GM12878 (cell line): ENCODE results near the gene EXD1. TPM values are rescaled to one million over a fixed set of nuclear protein-coding genes. Genes with fewer than 3 reads are reported as not detected.
A peak's percentile ranks its signal among the peaks of the same experiment; 100 is the strongest.

Experiments
- ATAC-seq: fragments of 200-7000 bp; cut with Tn5 transposase; 3 replicates; pipeline ENCODE4 v1.9.1; 2020; ENCODE audit warnings: mild to moderate bottlenecking, moderate library complexity
- BruUV-seq: library from RNA; stranded (reverse); fragments of 400-500 nt; replicated peaks from 2 replicates; lab custom pipeline; 2021; lab: Mats Ljungman, UMichigan
- CTCF ChIA-PET: fragments of 300-600 bp; sonication (Branson Sonifier 250); formaldehyde crosslinking; extraction: SDS; loops from one replicate; lab custom pipeline; 2021; ENCODE audit warnings: inconsistent platforms; lab: Yijun Ruan, JAX
- POLR2A ChIA-PET: fragments of 350-600 bp; formaldehyde crosslinking; extraction: SDS; loops from one replicate; lab custom pipeline; 2021; ENCODE audit warnings: inconsistent platforms; lab: Charles Lee
- RAD21 ChIA-PET: fragments of 300-600 bp; sonication (Branson Sonifier 250); formaldehyde crosslinking; loops from one replicate; lab custom pipeline; 2023; ENCODE audit warnings: antibody characterized with exemption; ENCODE audit not compliant: unreplicated experiment; lab: Charles Lee
- SMC1A ChIA-PET: fragments of 300-600 bp; sonication (Branson Sonifier 250); formaldehyde crosslinking; loops from one replicate; lab custom pipeline; 2023; ENCODE audit not compliant: unreplicated experiment, uncharacterized antibody; lab: Charles Lee
- DNase-seq: peaks from one replicate; pipeline ENCODE4 v3.0.0-alpha.2; 2011; ENCODE audit warnings: low read depth, low spot score
- FAIRE-seq: peaks from 3 replicates; lab custom pipeline; 2011; peaks lifted over from hg19 to GRCh38; lab: Jason Lieb, UNC
- H2AFZ ChIP-seq: 2 replicates; pipeline ENCODE4 v1.6.0; 2011; ENCODE audit warnings: low read depth, low read length, control low read depth; ENCODE audit not compliant: control insufficient read depth
- H3K27ac ChIP-seq: 2 replicates; pipeline ENCODE4 v1.5.1; 2011; ENCODE audit warnings: control low read depth; ENCODE audit not compliant: control insufficient read depth, insufficient read depth
- H3K27me3 ChIP-seq, 2 experiments: replicated peaks in 1 of 2; 2 replicates each; pipeline versions ENCODE4 v1.6.0 to v1.6.1; 2011; ENCODE audit warnings: low read length in 1 of 2; ENCODE audit not compliant: control insufficient read depth in 2 of 2, insufficient read depth in 2 of 2
- H3K36me3 ChIP-seq, 2 experiments: 2 replicates each; pipeline ENCODE4 v1.5.1; 2011; ENCODE audit warnings: low read length in 1 of 2; ENCODE audit not compliant: control insufficient read depth in 2 of 2, insufficient read depth in 2 of 2
- H3K4me1 ChIP-seq: 2 replicates; pipeline ENCODE4 v1.6.1; 2011; ENCODE audit warnings: mild to moderate bottlenecking, low read length, moderate library complexity, mixed read lengths; ENCODE audit not compliant: control insufficient read depth, insufficient read depth
- H3K4me2 ChIP-seq: 2 replicates; pipeline ENCODE4 v1.6.0; 2011; ENCODE audit warnings: control low read depth; ENCODE audit not compliant: control insufficient read depth, insufficient read depth
- H3K4me3 ChIP-seq: fragments of 200-600 bp; sonication (generic); 2 replicates; pipeline ENCODE4 v1.5.1; 2016
- H3K79me2 ChIP-seq: 2 replicates; pipeline ENCODE4 v1.6.0; 2011; ENCODE audit warnings: low read length; ENCODE audit not compliant: control insufficient read depth, insufficient read depth
- H3K9ac ChIP-seq: 2 replicates; pipeline ENCODE4 v1.8.0; 2011; ENCODE audit warnings: low read length, control low read depth, mixed read lengths; ENCODE audit not compliant: control insufficient read depth, insufficient read depth
- H3K9me3 ChIP-seq: replicated peaks from 3 replicates; pipeline ENCODE4 v1.5.1; 2011; ENCODE audit warnings: mild to moderate bottlenecking, low read length; ENCODE audit not compliant: control insufficient read depth, insufficient read depth
- H4K20me1 ChIP-seq: 2 replicates; pipeline ENCODE4 v1.6.0; 2011; ENCODE audit not compliant: control insufficient read depth, insufficient read depth
- CBX3 ChIP-seq: fragments of 200-600 bp; sonication (generic); IDR thresholded peaks from 2 replicates; pipeline ENCODE4 v1.6.1; 2016; ENCODE audit warnings: low read depth, borderline replicate concordance
- IRF4 ChIP-seq: IDR thresholded peaks from 2 replicates; pipeline ENCODE4 v1.6.1; 2011; ENCODE audit warnings: low read depth, low read length
- MTA2 ChIP-seq: fragments of 450-650 bp; IDR thresholded peaks from 2 replicates; pipeline ENCODE4 v1.6.1; 2016; ENCODE audit warnings: low read depth, mild to moderate bottlenecking, moderate library complexity
- NR2C1 ChIP-seq: fragments of 450-650 bp; IDR thresholded peaks from 2 replicates; pipeline ENCODE4 v1.6.1; 2017; ENCODE audit warnings: antibody characterized with exemption, mild to moderate bottlenecking, moderate library complexity
- SPI1 ChIP-seq: IDR thresholded peaks from 2 replicates; pipeline ENCODE4 v1.6.1; 2011; ENCODE audit warnings: low read depth, mild to moderate bottlenecking, low read length, moderate library complexity, borderline replicate concordance; ENCODE audit not compliant: insufficient read depth
- SREBF1 ChIP-seq: IDR thresholded peaks from 2 replicates; pipeline ENCODE4 v1.6.1; 2012; ENCODE audit warnings: mild to moderate bottlenecking, low read length
- ZNF207 ChIP-seq: fragments of 450-650 bp; IDR thresholded peaks from 2 replicates; pipeline ENCODE4 v1.6.1; 2014; ENCODE audit warnings: antibody characterized with exemption, mild to moderate bottlenecking, borderline replicate concordance
- WGBS: methylation state at CpG from one replicate; pipeline ENCODE4 v1.1.6; 2016; ENCODE audit warnings: low lambda C conversion rate; ENCODE audit not compliant: insufficient replicate concordance, insufficient coverage; ENCODE audit errors: missing lambda C conversion rate; 5-methylcytosine and 5-hydroxymethylcytosine counted together
- in situ Hi-C: fragments of 300-500 bp; cut with MboI; formaldehyde crosslinking; loops from 9 replicates; pipeline ENCODE4 v1.14.3; 2018; ENCODE audit warnings: mixed read lengths
- intact Hi-C: fragments of 100-400 bp; cut with micrococcal nuclease; formaldehyde crosslinking; loops from one replicate; pipeline ENCODE4 v1.14.2; 2022; ENCODE audit not compliant: unreplicated experiment
- polyA plus RNA-seq, 11 experiments: library from polyadenylated mRNA; depleted of rRNA in 4 of 11; unstranded in 6 of 11; stranded (reverse) in 5 of 11; fragments of >200 nt; fragmentation: Nextera tagmentation in 4 of 11; fragmentation: Illumina TruSeq in 1 of 11; extraction: Ambion mirVana in 4 of 11; extraction: Trizol in 1 of 11; gene quantifications; 1 replicate in 1 of 11; 2 replicates in 10 of 11; pipeline versions ENCODE4 v1.2.1 to v1.2.3, GENCODE V29; 2011 to 2016; ENCODE audit warnings: inconsistent platforms in 2 of 11, missing spikeins in 2 of 11, low read depth in 1 of 11
- total RNA-seq, 4 experiments: library from RNA; depleted of rRNA in 3 of 4; stranded (reverse); fragments of >200 nt in 3 of 4; fragmentation: Illumina TruSeq in 1 of 4; extraction: Trizol in 1 of 4; gene quantifications; 2 replicates each; pipeline versions ENCODE4 v1.2.1 to v1.2.3, GENCODE V29; 2013 to 2021
- TF ChIP-seq, protein P1 (sequence below): fragments of 450-650 bp; IDR thresholded peaks from 2 replicates; pipeline ENCODE4 v1.6.1; 2016; ENCODE audit warnings: mild to moderate bottlenecking

Gene EXD1
- total and polyA plus RNA-seq, 10 of the 15 experiments (the other 5 are each of a cell fraction or from before 2014, with no cell fraction given) = 0.19 TPM; not detected in 9

DNA sequence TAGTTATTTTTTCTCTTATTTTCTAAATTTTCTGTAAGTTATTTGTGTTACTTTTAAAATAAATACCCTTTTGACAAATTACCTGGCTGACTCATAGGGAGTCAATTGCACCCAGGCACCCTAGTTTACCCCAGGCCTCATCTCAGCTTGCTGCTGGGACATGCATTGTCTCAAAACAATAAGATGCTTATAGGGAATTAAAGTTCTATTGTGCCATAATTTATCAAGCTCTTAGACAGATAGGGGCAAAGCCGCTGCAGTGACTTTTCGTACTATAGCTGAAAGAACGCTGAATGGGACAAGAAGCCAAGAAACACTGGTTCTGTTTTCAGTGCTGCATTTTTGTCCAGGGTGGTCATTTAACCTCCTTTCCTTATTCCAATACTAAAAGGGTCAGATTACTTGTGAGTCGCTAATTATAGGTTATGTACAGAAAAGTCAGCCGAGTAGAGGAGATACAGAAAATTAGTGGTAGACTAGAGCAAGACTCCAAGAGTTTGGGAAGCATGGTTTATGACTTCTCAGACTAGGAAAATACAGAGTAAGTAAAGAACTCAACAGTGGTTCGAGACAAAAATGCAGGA is 50.3 kb downstream of the EXD1 start:
- H3K4me2 ChIP-seq = no peak overlapping the region
- in situ Hi-C loops = no loop called here

GRCh38 chr15:41169781-41170180 is 60.8 kb downstream of the EXD1 start:
- DNase-seq (no peak), ATAC-seq (peak; percentile 34; the same call in 2 of the 3 replicates)
- no peaks in the 10 kb centered on the region for H3K27me3 ChIP-seq
- no TSS peak for BruUV-seq
- H3K4me2 ChIP-seq = no peak overlapping the region
- H2AFZ ChIP-seq = peak overlapping the region; percentile 15; the same call in 1 of the 2 replicates
- no peaks in the 10 kb centered on the region for H3K4me1 ChIP-seq
- no peak overlapping the region for H3K9ac ChIP-seq
- WGBS = 67% methylated on average over 4 of the region's 4 CpGs
- no peaks in the 10 kb centered on the region for H4K20me1 ChIP-seq
- intact Hi-C loops = no loop called here
- TF ChIP-seq IRF4 (no peak), SREBF1 (no peak), MTA2 (no peak), SPI1 (peak; percentile 87; the same call in 1 of the 2 replicates)
- TF ChIP-seq, all 136 proteins: peak for 1
- RAD21 ChIA-PET = interaction anchor here (0.7 kb wide), 1 partner anchor 21 kb away, joined by 3 read pairs; no protein-coding TSS in a partner anchor
- POLR2A ChIA-PET = interaction anchor here (0.5 to 0.6 kb wide), 2 partner anchors 244 to 286 kb away, joined by 3 read pairs; no protein-coding TSS in a partner anchor
- no peaks in the 10 kb centered on the region for H3K9me3 ChIP-seq
- no peak overlapping the region for H3K27ac ChIP-seq
- H3K36me3 ChIP-seq = no peaks in the 10 kb centered on the region
- H3K79me2 ChIP-seq = no peaks in the 10 kb centered on the region
- in situ Hi-C loops = no loop called here
- CTCF ChIA-PET = interaction anchor here (1.2 kb wide), 1 partner anchor 16 kb away, joined by 3 read pairs; no protein-coding TSS in a partner anchor
- H3K4me3 ChIP-seq = no peak overlapping the region
- SMC1A ChIA-PET = interaction anchor here (1.0 kb wide), 1 partner anchor 14 kb away, joined by 3 read pairs; no protein-coding TSS in a partner anchor
- no peak for FAIRE-seq

More for the DNA sequence above, 50.3 kb downstream of the EXD1 start:
- H3K4me1 ChIP-seq = no peaks in the 10 kb centered on the region
- no peaks in the 10 kb centered on the region; a peak in 1 of 4 replicates for H3K27me3 ChIP-seq
- no peak overlapping the region for H3K4me3 ChIP-seq
- H3K27ac ChIP-seq = no peak overlapping the region
- H3K36me3 ChIP-seq = no peaks in the 10 kb centered on the region
- no peak for FAIRE-seq
- ChIA-PET POLR2A (no interaction called here), SMC1A (no interaction called here), RAD21 (no interaction called here), CTCF (no interaction called here)
- no peak for DNase-seq
- no peaks in the 10 kb centered on the region for H3K79me2 ChIP-seq
- no peak for ATAC-seq
- no peak overlapping the region for H3K9ac ChIP-seq
- intact Hi-C loops = no loop called here
- no peaks in the 10 kb centered on the region for H3K9me3 ChIP-seq
- 71% methylated on average over 6 of the region's 6 CpGs for WGBS
- no peak overlapping the region for H2AFZ ChIP-seq
- H4K20me1 ChIP-seq = no peaks in the 10 kb centered on the region
- no TSS peak for BruUV-seq
- TF ChIP-seq ZNF207 = no peak
- TF ChIP-seq NR2C1 = no peak
- no peak for TF ChIP-seq CBX3
- TF ChIP-seq, protein P1, sequence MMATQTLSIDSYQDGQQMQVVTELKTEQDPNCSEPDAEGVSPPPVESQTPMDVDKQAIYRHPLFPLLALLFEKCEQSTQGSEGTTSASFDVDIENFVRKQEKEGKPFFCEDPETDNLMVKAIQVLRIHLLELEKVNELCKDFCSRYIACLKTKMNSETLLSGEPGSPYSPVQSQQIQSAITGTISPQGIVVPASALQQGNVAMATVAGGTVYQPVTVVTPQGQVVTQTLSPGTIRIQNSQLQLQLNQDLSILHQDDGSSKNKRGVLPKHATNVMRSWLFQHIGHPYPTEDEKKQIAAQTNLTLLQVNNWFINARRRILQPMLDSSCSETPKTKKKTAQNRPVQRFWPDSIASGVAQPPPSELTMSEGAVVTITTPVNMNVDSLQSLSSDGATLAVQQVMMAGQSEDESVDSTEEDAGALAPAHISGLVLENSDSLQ = no peak
